RWPE1 (cell line): ENCODE measurements around the gene KLHL4.

Experiments
- CTCF ChIA-PET: fragments of 350-600 bp; sonication (Branson Sonifier 250); formaldehyde crosslinking; extraction: SDS; loops from one replicate; lab custom pipeline; 2021; lab: Yijun Ruan, JAX
- POLR2A ChIA-PET: fragments of 400-600 bp; formaldehyde crosslinking; extraction: SDS; loops from one replicate; lab custom pipeline; 2020; ENCODE audit warnings: antibody characterized with exemption; ENCODE audit not compliant: low non-redundant PET; lab: Yijun Ruan, JAX
- DNase-seq: peaks from one replicate; pipeline ENCODE4 v3.0.0; 2012; ENCODE audit warnings: low spot score
- H3K27ac ChIP-seq: fragments of 450-650 bp; 2 replicates; pipeline ENCODE4 v1.5.1; 2017
- CTCF ChIP-seq: fragments of 450-650 bp; conservative IDR thresholded peaks from 2 replicates; pipeline ENCODE4 v1.5.1; 2017; ENCODE audit warnings: low read depth, mild to moderate bottlenecking

KLHL4 gene

GRCh38 chrX:87516717-87517121 is 883 bp upstream of the KLHL4 start:
- H3K27ac ChIP-seq: no peak overlapping the region
- TF ChIP-seq CTCF: no peak
- ChIA-PET CTCF (no interaction called here), POLR2A (no interaction called here)
- DNase-seq: peak; percentile 27

GRCh38 chrX:87518504-87518903 is 902 bp downstream of the KLHL4 start:
- TF ChIP-seq CTCF: no peak
- DNase-seq: no peak
- CTCF ChIA-PET: no interaction called here
- POLR2A ChIA-PET: no interaction called here
- no peak overlapping the region for H3K27ac ChIP-seq

- no peak overlapping the region for H3K27ac ChIP-seq
- DNase-seq: peak; percentile 59
- POLR2A ChIA-PET: interaction anchor here (1.1 kb wide), 1 partner anchor 8 kb away, joined by 3 read pairs; the partner anchor contains the start of gene KLHL4
- TF ChIP-seq CTCF: no peak
- CTCF ChIA-PET: no interaction called here
Measured at GRCh38 chrX:87525771-87526229, 8.2 kb downstream of the KLHL4 start.

GRCh38 chrX:87526281-87526680 is 8.7 kb downstream of the KLHL4 start:
- POLR2A ChIA-PET: interaction anchor here (1.1 kb wide), 1 partner anchor 9 kb away, joined by 3 read pairs; the partner anchor contains the start of gene KLHL4
- H3K27ac ChIP-seq: no peak overlapping the region
- no peak for TF ChIP-seq CTCF
- CTCF ChIA-PET: no interaction called here
- DNase-seq: no peak

- no peak overlapping the region for H3K27ac ChIP-seq
- no peak for DNase-seq
- ChIA-PET CTCF (no interaction called here), POLR2A (no interaction called here)
- TF ChIP-seq CTCF: no peak
Measured at GRCh38 chrX:87528487-87528886, 10.9 kb downstream of the KLHL4 start.

- CTCF ChIA-PET: no interaction called here
- H3K27ac ChIP-seq: no peak overlapping the region
- TF ChIP-seq CTCF: no peak
- POLR2A ChIA-PET: no interaction called here
- no peak for DNase-seq
Measured at GRCh38 chrX:87571964-87572363, 54.4 kb downstream of the KLHL4 start.
